BLaER1 treated with 17β-estradiol and CSF1 and Interleukin-3, amounts not matched to agents 10 nM and 100 nM (cell line): ENCODE results near the gene ZNF674.
"Not testable (repeated sequence)": the region's sequence is repeated elsewhere in the genome, so short reads cannot be mapped to it uniquely, and the experiment has no call there.

Experiments used
- H3K27ac ChIP-seq, 11 experiments: shearing (Covaris generic); formaldehyde crosslinking; 2 replicates each; pipeline ENCODE4 v1.8.1; 2022
- H3K27me3 ChIP-seq, 11 experiments: shearing (Covaris generic); formaldehyde crosslinking; 2 replicates each; pipeline ENCODE4 v1.8.1; 2022
- H3K36me3 ChIP-seq, 11 experiments: shearing (Covaris generic); formaldehyde crosslinking; 2 replicates each; pipeline ENCODE4 v1.8.1; 2022
- H3K4me1 ChIP-seq, 10 experiments: shearing (Covaris generic); formaldehyde crosslinking; 2 replicates each; pipeline ENCODE4 v1.8.1; 2022
- H3K4me2 ChIP-seq, 11 experiments: shearing (Covaris generic); formaldehyde crosslinking; 2 replicates each; pipeline ENCODE4 v1.8.1; 2022
- H3K4me3 ChIP-seq, 10 experiments: shearing (Covaris generic); formaldehyde crosslinking; 2 replicates each; pipeline ENCODE4 v1.8.1; 2022
- H3K9ac ChIP-seq, 11 experiments: shearing (Covaris generic); formaldehyde crosslinking; 2 replicates each; pipeline ENCODE4 v1.8.1; 2022
- H3K9me3 ChIP-seq, 11 experiments: shearing (Covaris generic); formaldehyde crosslinking; replicated peaks in 1 of 11; 2 replicates each; pipeline ENCODE4 v1.8.1; 2022
- H4K20me1 ChIP-seq, 11 experiments: shearing (Covaris generic); formaldehyde crosslinking; 2 replicates each; pipeline ENCODE4 v1.8.1; 2022
- Cebpa-rat ChIP-seq, 11 experiments: shearing (Covaris generic); IDR thresholded peaks; 2 replicates each; pipeline ENCODE4 v1.8.1; 2022

The ZNF674 gene

DNA sequence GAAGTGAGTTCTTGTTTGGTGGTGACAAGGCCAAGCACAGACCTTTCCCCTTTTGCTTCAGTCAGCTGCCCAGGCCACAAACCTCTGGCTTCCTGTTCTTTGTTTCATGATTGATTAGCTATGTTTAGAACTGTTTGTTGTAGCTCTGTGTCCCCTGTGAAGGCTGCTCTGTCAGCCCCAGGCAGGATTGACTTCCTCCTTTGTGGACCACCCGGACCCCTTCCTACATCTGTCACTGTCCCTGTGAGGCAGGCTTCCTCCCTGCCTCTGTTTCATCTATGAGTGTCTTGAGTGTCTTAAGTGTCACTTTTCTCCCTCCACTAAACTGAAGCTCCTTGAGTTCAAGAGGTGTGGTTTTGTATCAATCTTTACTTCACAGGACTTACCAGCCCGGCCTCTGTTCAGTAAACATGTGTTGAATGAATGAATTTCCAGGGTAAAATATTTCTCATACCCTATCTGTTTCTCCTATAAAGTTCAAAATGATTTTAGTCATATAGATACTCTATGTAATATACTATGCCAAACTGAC, 83.5 kb downstream of the ZNF674 start:
- Histone ChIP-seq H3K27me3 (no peaks in the 10 kb centered on the region), H3K36me3 (peaks cover 29 to 46% (median 42%) of the 10 kb centered on the region in 11 experiments), H3K27ac (peak overlapping the region; percentile 17 to 76 (median 63); a peak in 21 of 22 replicates), H3K4me2 (peak overlapping the region; percentile 47 to 85 (median 75)), H4K20me1 (no peaks in the 10 kb centered on the region), H3K4me1 (peaks cover 11 to 53% (median 40%) of the 10 kb centered on the region in 10 experiments), H3K9me3 (peaks cover under 1 to 13% (median 5%) of the 10 kb centered on the region in 11 experiments; a peak in 16 of 22 replicates), H3K4me3 (no peak overlapping the region), H3K9ac (peak overlapping the region in 10 of 11 experiments; percentile 9 to 65 (median 56); a peak in 16 of 22 replicates)
- TF ChIP-seq Cebpa-rat (IDR thresholded peaks at IDR 0.05): no peak

DNA sequence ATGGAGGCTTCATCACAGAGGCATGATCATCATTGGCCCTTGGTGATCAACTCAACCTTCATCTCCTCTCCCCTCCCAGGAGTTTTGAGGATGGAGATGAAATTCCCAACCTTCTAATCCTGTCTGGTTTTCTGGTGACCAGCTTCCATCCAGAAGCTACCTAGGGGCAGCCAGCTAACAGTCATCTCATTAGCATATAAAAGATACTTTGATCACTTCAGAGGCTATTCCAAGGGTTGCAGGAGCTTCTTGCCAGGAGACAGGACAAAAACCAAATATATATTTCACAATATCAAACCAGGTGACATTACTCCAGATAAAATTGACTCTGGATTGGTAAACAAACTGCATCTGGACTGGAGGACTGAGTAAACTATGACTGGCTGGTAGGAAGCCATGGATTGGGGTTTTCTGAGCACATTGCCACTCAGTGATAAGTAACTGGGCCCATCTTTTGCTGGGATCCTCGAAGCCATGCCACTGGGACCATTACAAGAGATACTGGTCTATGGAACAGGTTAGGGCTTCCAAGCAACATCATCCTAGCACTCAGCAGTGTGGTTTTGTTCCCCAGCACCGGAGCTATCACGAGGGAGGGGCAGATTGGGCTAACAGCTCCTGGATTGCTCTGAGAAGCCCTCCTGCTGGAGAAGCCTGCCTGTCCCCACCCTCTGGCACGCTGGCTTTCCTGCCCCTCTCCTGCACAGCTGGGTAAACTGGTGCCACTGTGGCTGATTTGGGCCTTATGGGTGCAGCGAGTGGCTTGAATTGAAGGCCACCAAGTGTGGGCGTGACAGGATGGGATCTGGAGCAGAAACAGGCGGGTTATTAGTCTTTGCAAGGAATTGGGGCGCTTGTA, 84.2 kb downstream of the ZNF674 start:
- not testable (repeated sequence) for H3K27me3 ChIP-seq, H3K9me3 ChIP-seq, H4K20me1 ChIP-seq, H3K4me3 ChIP-seq
- Histone ChIP-seq H3K36me3 (peaks cover 27 to 46% (median 38%) of the 10 kb centered on the region in 11 experiments), H3K4me2 (peak overlapping the region; percentile 47 to 85 (median 75)), H3K4me1 (peaks cover 11 to 53% (median 40%) of the 10 kb centered on the region in 10 experiments), H3K27ac (peak overlapping the region in 10 of 11 experiments; percentile 42 to 76 (median 64); a peak in 19 of 22 replicates), H3K9ac (peak overlapping the region in 10 of 11 experiments; percentile 30 to 65 (median 56); a peak in 14 of 22 replicates)

GRCh38 chrX:46459603-46460002, 85.6 kb downstream of the ZNF674 start:
- no peak overlapping the region for H3K4me3 ChIP-seq
- H3K9me3 ChIP-seq: peaks cover 0 to 8% (median 0%) of the 10 kb centered on the region in 11 experiments; a peak in 4 of 22 replicates
- no peaks in the 10 kb centered on the region for H4K20me1 ChIP-seq
- 0 out of 22 replicates have a peak overlapping the region, but pooled peaks of 1 of the 11 experiments have one; percentile 21 for H3K4me2 ChIP-seq
- no peak overlapping the region for H3K9ac ChIP-seq
- TF ChIP-seq Cebpa-rat (IDR thresholded peaks at IDR 0.05): no peak
- peaks cover 11 to 50% (median 39%) of the 10 kb centered on the region in 10 experiments for H3K4me1 ChIP-seq
- H3K36me3 ChIP-seq: peaks cover 13 to 39% (median 28%) of the 10 kb centered on the region in 11 experiments; a peak in 21 of 22 replicates
- no peaks in the 10 kb centered on the region for H3K27me3 ChIP-seq
- H3K27ac ChIP-seq: no peak overlapping the region

DNA sequence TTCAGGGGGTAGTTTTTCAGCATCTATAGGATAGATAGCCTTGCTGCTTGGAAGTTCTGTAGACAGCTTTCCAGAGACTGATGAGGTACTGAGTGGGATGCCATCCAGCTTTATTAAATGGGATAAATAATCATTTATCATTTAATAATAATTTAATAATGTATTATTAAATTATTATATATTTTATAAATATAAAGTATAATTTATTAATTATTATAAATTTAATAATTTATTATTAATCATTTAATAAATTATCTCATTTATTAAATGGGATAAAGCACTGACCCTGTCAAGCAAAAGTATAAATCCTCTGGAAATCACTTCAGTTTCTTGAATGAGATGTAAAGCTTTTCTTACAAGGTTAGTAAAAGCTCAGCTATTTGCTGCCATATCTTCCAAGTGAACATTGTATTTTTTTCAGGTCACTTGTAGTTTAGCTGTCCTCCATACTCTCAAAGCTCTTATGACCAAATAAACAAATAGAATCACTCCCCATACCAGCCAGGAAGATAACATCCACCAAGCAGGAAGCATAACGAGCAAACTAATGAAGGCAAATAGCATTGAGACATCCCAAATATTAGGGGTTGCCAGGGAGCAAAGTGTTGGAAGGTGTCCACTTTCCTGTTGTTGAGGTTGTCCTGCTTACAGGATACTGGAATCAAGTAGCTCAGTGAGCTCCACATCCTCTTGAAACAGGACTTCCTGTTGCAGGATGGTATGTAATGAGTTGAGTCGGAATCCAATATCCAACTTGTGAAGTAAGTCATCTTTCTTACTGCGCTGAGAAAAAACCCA, 88.9 kb downstream of the ZNF674 start:
- no peak for TF ChIP-seq Cebpa-rat (IDR thresholded peaks at IDR 0.05)
- Histone ChIP-seq H3K4me2 (no peak overlapping the region), H3K36me3 (peaks cover 16 to 51% (median 30%) of the 10 kb centered on the region in 11 experiments; a peak in 19 of 22 replicates), H3K9me3 (peaks cover 0 to 8% (median 0%) of the 10 kb centered on the region in 11 experiments; a peak in 3 of 22 replicates), H3K4me3 (no peak overlapping the region), H3K9ac (no peak overlapping the region), H3K27ac (no peak overlapping the region), H3K4me1 (peaks cover 4 to 17% (median 8%) of the 10 kb centered on the region in 10 experiments), H3K27me3 (no peaks in the 10 kb centered on the region), H4K20me1 (no peaks in the 10 kb centered on the region)
